ENCODE results near the gene TDRD9.

Gene TDRD9

GRCh38 chr14:104040539-104040938, 112.3 kb downstream of the TDRD9 start:
- Mint-ChIP-seq H3K4me3 (no peak overlapping the region), H3K4me1 (no peaks in the 10 kb centered on the region), H3K36me3 (no peaks in the 10 kb centered on the region), H3K9me3 (no peaks in the 10 kb centered on the region), H3K27ac (no peak overlapping the region)
- no peak for DNase-seq (ENCODE audit: low spot score in 2 of 2)
- ATAC-seq, result no peak

DNA sequence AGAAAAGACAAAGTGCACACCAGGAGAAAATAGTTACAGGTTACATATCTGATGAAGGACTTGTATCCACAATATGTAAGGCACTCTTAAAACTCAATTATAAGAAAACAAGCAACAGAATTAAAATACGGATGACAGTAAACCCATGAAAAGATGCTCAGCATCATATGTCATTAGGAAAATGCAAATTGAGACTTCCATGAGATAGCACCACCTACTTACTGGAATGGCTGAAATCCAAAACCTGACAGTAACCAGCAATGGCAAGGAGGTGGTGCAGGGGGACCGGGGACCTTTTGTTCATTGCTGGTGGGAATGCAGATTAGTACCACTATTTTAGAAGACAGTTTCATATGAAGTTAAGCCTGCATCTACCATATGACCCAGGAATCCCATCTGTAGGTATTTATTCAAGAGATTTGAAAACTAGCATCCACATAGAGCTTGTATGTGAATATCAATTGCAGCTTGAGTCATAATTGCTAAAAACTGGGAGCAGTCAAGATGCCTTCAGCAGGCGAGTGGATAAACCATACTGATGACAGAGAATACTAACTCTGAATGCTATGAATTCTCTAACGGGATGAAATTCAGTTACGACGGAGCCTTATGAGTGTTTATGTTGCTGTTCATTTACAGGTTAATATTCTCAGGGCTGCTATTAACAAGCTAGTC, 113.3 kb downstream of the TDRD9 start:
- H3K9me3 Mint-ChIP-seq, result no peaks in the 10 kb centered on the region
- no peak for ATAC-seq
- no peak overlapping the region for H3K4me3 Mint-ChIP-seq

DNA sequence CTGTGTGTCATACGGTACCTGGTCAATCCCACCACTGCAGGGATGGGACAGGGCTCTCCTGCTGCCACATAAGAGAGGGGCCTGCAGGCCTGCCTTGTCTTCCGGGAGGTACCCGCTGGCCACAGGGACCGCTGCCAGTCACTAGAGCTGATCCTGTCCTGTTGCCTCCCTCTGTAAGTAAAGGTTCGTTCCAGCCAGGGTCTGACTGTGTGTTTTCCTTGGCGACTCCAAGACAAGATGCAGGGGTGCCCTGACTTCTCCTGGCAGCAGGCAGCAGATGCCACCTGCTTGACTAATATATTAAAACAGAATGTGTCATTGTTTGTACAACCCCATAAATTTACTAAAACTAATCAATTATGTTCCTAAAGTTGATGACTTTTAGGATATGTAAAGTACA, 115.8 kb downstream of the TDRD9 start:
- Mint-ChIP-seq H3K4me3 (no peak overlapping the region), H3K27ac (no peak overlapping the region)
- DNase-seq (ENCODE audit: low spot score in 2 of 2), result no peak

More for the DNA sequence above, 113.3 kb downstream of the TDRD9 start:
- DNase-seq (ENCODE audit: low spot score in 2 of 2), result no peak
- Mint-ChIP-seq H3K36me3 (no peaks in the 10 kb centered on the region), H3K4me1 (no peaks in the 10 kb centered on the region), H3K27ac (no peak overlapping the region)

GRCh38 chr14:104047761-104048160, 119.5 kb downstream of the TDRD9 start:
- no peaks in the 10 kb centered on the region for H3K4me1 Mint-ChIP-seq
- no peaks in the 10 kb centered on the region for H3K9me3 Mint-ChIP-seq
- H3K4me3 Mint-ChIP-seq, result no peak overlapping the region
- no peak for DNase-seq (ENCODE audit: low spot score in 2 of 2)
- no peak overlapping the region for H3K27ac Mint-ChIP-seq
- ATAC-seq, result no peak
- H3K36me3 Mint-ChIP-seq, result no peaks in the 10 kb centered on the region

More for the DNA sequence above, 115.8 kb downstream of the TDRD9 start:
- no peak for ATAC-seq
- Mint-ChIP-seq H3K36me3 (no peaks in the 10 kb centered on the region), H3K9me3 (no peaks in the 10 kb centered on the region), H3K4me1 (no peaks in the 10 kb centered on the region)

DNA sequence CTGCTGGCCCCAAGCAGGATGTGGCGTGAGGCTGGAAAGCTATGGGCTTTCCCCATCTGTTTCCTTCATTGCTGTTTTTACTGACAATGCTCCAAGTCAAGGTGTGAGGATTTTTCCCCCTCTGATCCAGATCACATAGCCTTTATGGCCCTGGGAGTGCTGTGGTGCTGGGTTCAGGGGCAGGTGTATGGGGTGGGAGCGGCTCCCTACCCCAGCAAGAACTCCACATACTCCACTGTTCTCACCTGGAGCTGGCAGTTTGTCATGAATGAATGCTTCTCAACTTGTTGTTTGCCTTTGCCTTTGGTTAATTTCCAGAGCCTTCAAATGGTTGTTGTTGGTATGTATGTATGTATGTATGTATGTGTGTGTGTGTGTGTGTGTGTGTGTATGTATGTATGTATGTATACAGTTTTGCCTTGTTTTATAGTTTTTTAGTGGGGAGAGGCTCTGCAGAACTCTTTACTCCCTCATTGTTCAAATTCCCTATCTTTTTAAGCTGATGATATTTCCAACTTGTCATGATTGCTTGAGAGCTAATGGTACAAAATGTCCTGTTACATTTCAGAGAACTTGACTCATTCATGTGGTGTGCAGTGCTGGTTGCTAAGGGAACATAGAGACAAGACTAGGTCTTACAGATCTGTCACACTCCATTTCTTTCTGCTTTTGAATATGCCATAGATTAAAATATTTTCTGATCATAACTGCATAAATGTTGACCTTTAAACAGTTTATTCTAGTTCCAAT, 120.7 kb downstream of the TDRD9 start:
- DNase-seq (ENCODE audit: low spot score in 2 of 2) (peak in 1 of 2 donors; percentile 6), ATAC-seq (no peak)
- Mint-ChIP-seq H3K4me3 (no peak overlapping the region), H3K4me1 (no peaks in the 10 kb centered on the region), H3K27ac (no peak overlapping the region), H3K9me3 (no peaks in the 10 kb centered on the region), H3K36me3 (no peaks in the 10 kb centered on the region)

DNA sequence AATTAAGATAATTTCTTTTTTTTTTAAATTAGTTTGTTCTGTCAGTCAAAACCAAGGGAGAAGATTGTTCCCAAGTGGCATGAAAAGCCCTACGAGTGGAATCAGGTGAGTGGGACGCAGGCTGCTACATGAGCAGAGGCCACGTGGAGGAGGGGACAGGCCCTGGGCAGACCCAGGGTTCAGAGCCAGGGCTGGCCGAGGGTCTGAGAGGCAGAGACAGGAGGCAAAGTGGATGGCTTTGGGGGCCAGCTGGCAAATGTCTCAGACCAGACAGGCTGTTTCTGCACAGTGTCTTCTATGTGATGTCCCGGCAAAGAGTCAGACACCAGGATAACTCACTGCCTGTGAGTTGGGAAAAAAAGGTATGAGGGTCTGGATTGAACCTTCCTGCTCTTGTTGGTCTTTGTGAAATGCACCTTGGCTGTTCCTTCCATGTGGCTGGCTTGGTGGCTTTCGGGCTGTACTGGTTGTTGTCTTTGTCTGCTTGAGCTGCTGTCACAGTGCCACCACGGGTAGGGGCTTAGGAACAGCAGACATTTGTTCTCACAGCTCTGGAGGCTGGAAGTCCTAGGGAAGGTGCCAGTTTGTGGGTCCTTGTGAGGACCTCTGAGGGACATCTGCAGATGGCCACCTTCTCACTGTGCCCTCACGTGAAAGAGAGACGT, 121.5 kb downstream of the TDRD9 start:
- no peak overlapping the region for H3K27ac Mint-ChIP-seq
- DNase-seq (ENCODE audit: low spot score in 2 of 2) (no peak), ATAC-seq (no peak)
- no peaks in the 10 kb centered on the region for H3K4me1 Mint-ChIP-seq
- H3K36me3 Mint-ChIP-seq, result no peaks in the 10 kb centered on the region
- H3K4me3 Mint-ChIP-seq, result no peak overlapping the region
- H3K9me3 Mint-ChIP-seq, result no peaks in the 10 kb centered on the region

GRCh38 chr14:104051092-104051813, 123.0 kb downstream of the TDRD9 start:
- no peak for ATAC-seq
- no peak for DNase-seq (ENCODE audit: low spot score in 2 of 2)
- Mint-ChIP-seq H3K9me3 (no peaks in the 10 kb centered on the region), H3K4me1 (no peaks in the 10 kb centered on the region), H3K36me3 (no peaks in the 10 kb centered on the region), H3K4me3 (no peak overlapping the region), H3K27ac (no peak overlapping the region)

DNA sequence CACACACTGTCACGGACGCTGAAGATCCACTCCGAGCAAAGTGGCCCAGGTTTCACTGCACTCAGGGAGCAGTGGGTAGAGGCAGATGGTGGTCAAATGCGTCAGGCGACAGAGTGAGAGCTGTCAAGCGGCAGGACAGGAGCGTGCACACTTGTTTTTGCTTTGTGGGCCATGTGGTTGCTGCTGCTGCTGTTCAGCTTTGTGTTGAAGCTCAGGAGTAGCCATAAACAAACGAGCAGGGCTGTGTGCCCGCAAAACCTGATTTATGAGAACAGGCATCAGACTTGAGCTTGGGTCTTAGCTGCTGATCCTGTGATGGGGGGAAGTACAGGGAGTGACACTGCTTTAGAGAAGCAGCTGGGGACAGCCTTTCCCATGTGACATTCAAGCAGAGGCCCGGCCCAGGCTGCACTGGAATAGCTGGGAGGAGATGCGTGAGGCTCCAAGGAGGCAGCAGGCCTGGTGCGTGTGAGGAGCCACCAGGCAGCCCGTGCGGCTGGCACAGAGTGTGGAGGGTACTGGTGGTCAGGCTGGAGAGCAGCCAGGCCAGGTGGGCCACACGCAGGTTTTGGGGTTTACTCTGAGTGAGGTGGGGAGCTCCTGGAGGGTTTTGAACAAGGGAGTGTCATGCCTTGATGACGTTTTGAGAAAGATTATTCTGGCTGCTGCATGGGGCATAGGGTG, 126.1 kb downstream of the TDRD9 start:
- Mint-ChIP-seq H3K27ac (no peak overlapping the region), H3K4me1 (no peaks in the 10 kb centered on the region), H3K36me3 (no peaks in the 10 kb centered on the region), H3K9me3 (no peaks in the 10 kb centered on the region), H3K4me3 (no peak overlapping the region)
- ATAC-seq, result peak; percentile 16
- no peak for DNase-seq (ENCODE audit: low spot score in 2 of 2)

DNA sequence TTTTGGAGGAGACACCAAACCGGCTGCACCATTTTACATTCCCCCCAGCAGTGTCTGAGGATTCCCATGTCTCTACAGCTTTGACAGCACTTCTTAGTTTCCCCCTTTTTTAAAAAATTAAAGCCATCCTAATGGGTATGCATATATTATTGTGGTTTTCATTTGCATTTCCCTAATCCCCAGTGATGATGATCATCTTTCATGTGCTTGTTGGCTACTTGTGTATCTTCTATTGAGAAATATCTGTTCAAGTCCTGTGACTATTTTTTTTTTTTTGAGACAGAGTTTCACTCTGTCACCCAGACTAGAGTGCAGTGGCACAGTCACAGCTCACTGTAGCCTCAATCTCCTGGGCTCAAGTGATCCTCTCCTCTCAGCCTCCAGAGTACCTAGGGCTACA, 134.0 kb downstream of the TDRD9 start:
- H3K27ac Mint-ChIP-seq, result no peak overlapping the region
- H3K4me3 Mint-ChIP-seq, result no peak overlapping the region
- no peaks in the 10 kb centered on the region for H3K4me1 Mint-ChIP-seq
- ATAC-seq (no peak), DNase-seq (ENCODE audit: low spot score in 2 of 2) (no peak)
- no peaks in the 10 kb centered on the region for H3K9me3 Mint-ChIP-seq
- no peaks in the 10 kb centered on the region for H3K36me3 Mint-ChIP-seq

GRCh38 chr14:104064003-104064402, 135.7 kb downstream of the TDRD9 start:
- no peaks in the 10 kb centered on the region for H3K9me3 Mint-ChIP-seq
- H3K36me3 Mint-ChIP-seq, result no peaks in the 10 kb centered on the region
- H3K4me1 Mint-ChIP-seq, result no peaks in the 10 kb centered on the region
- ATAC-seq (no peak), DNase-seq (ENCODE audit: low spot score in 2 of 2) (peak in 1 of 2 donors; percentile 20)
- H3K27ac Mint-ChIP-seq, result no peak overlapping the region
- no peak overlapping the region for H3K4me3 Mint-ChIP-seq

DNA sequence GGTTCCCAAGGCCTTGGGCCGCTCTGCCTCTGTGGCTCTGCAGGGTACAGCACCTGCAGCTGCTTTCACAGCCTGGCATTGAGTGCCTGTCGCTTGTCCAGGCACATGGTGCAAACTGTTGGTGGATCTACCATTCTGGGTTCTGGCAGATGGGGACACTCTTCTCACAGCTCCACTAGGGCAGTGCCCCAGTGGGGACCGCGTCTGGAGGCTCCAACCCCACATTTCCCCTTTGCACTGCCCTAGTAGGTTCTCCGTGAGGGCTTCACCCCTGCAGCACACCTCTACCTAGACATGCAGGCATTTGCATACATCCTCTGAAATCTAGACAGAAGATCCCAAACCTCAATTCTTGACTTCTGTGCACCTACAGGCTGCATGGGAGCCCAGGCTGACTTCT, 138.0 kb downstream of the TDRD9 start:
- H3K4me3 Mint-ChIP-seq, result no peak overlapping the region
- H3K27ac Mint-ChIP-seq, result no peak overlapping the region
- no peaks in the 10 kb centered on the region for H3K9me3 Mint-ChIP-seq

DNA sequence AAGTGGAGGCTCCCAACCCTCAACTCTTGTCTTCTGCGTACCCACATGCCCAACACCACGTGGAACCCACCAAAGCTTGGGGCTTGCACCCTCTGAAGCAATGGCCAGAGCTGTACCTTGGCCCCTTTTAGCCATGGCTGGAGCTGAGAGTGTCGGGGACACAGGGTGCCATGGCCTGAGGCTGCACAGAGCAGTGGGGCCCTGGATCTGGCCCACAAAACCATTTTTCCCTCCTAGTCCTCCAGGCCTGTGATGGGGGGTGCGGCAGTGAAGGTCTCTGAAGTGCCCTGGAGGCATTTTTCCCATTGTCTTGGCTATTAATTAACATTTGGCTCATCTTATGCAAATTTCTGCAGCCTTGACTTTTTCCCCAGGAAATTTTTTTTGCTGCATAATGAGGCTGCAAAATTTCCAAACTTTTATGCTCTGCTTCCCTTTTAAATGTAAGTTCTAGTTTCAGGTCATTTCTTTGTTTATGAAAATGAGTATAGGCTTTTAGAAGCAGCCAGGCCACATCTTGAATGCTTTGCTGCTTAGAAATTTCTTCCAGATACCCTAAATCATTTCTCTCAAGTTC, 138.6 kb downstream of the TDRD9 start:
- Mint-ChIP-seq H3K9me3 (no peaks in the 10 kb centered on the region), H3K4me1 (no peaks in the 10 kb centered on the region), H3K4me3 (no peak overlapping the region), H3K27ac (no peak overlapping the region), H3K36me3 (no peaks in the 10 kb centered on the region)
- ATAC-seq, result no peak
- no peak for DNase-seq (ENCODE audit: low spot score in 2 of 2)

More for the DNA sequence above, 138.0 kb downstream of the TDRD9 start:
- no peaks in the 10 kb centered on the region for H3K4me1 Mint-ChIP-seq
- H3K36me3 Mint-ChIP-seq, result no peaks in the 10 kb centered on the region
- ATAC-seq (no peak), DNase-seq (ENCODE audit: low spot score in 2 of 2) (no peak)

DNA sequence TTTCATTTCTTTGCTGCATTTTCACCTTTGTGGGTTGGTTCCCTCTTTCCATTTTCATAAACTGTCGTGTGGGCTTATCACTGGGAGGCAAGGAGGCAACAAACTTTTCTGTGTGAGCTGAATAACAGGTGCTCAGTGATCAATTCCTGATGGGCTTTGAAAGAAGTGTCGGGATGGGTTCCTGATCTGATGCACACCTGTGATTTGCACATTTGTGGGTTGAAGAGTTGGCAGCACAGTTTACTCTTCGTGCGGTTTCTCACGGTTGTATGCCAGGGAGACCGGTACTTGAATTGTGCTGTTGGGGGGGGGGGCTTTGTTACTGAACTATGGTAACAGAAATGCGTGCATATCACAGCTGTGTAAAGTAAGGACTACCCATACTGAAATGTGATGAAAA, 141.3 kb downstream of the TDRD9 start:
- Mint-ChIP-seq H3K27ac (no peak overlapping the region), H3K36me3 (no peaks in the 10 kb centered on the region), H3K4me1 (no peaks in the 10 kb centered on the region), H3K9me3 (peaks cover 10% of the 10 kb centered on the region), H3K4me3 (no peak overlapping the region)
- DNase-seq (ENCODE audit: low spot score in 2 of 2) (no peak), ATAC-seq (no peak)

- ATAC-seq (no peak), DNase-seq (ENCODE audit: low spot score in 2 of 2) (no peak)
- no peak overlapping the region for H3K4me3 Mint-ChIP-seq
- no peak overlapping the region for H3K27ac Mint-ChIP-seq
- peaks cover 10% of the 10 kb centered on the region for H3K9me3 Mint-ChIP-seq
- no peaks in the 10 kb centered on the region for H3K36me3 Mint-ChIP-seq
- H3K4me1 Mint-ChIP-seq, result peaks cover under 1% of the 10 kb centered on the region
Measured at GRCh38 chr14:104072586-104072985, 144.3 kb downstream of the TDRD9 start.
